Fibroblast of peridontal ligament (primary cell): Measurements from ENCODE around the gene MACROH2A2.
"Not testable (repeated sequence)": the region's sequence is repeated elsewhere in the genome, so short reads cannot be mapped to it uniquely, and the experiment has no call there.

Experiments used
- DNase-seq: peaks from one replicate; pipeline ENCODE4 v3.0.0-alpha.2; 2010; ENCODE audit errors: extremely low read depth

The MACROH2A2 gene

GRCh38 chr10:70101068-70101562 is 48.5 kb downstream of the MACROH2A2 start:
- not testable (repeated sequence) for DNase-seq

GRCh38 chr10:70101668-70102067 is 49.0 kb downstream of the MACROH2A2 start:
- no peak for DNase-seq

- no peak for DNase-seq
These were observed 54.5 kb downstream of the MACROH2A2 start for GRCh38 chr10:70106958-70107791.

GRCh38 chr10:70109064-70109729 is 56.6 kb downstream of the MACROH2A2 start:
- DNase-seq: no peak

GRCh38 chr10:70111496-70111895 is 58.9 kb downstream of the MACROH2A2 start:
- no peak for DNase-seq

GRCh38 chr10:70112071-70112470 is 59.4 kb downstream of the MACROH2A2 start:
- DNase-seq: peak; percentile 34

- no peak for DNase-seq
These were observed 62.3 kb downstream of the MACROH2A2 start for GRCh38 chr10:70114902-70115301.

GRCh38 chr10:70115948-70116682 is 63.5 kb downstream of the MACROH2A2 start:
- DNase-seq: peak; percentile 17

- no peak for DNase-seq
These were observed 65.0 kb downstream of the MACROH2A2 start for GRCh38 chr10:70117646-70118045.

- DNase-seq: peak; percentile 5
These were observed 65.5 kb downstream of the MACROH2A2 start for GRCh38 chr10:70118196-70118595.

GRCh38 chr10:70119197-70119596 is 66.6 kb downstream of the MACROH2A2 start:
- no peak for DNase-seq

GRCh38 chr10:70119623-70120022 is 67.0 kb downstream of the MACROH2A2 start:
- no peak for DNase-seq

GRCh38 chr10:70120417-70120816 is 67.8 kb downstream of the MACROH2A2 start:
- no peak for DNase-seq

- DNase-seq: no peak
These were observed 68.8 kb downstream of the MACROH2A2 start for GRCh38 chr10:70121281-70121949.

GRCh38 chr10:70122742-70123141 is 70.1 kb downstream of the MACROH2A2 start:
- DNase-seq: peak; percentile 31

GRCh38 chr10:70123166-70123565 is 70.5 kb downstream of the MACROH2A2 start:
- DNase-seq: not testable (repeated sequence)

GRCh38 chr10:70123817-70124216 is 71.2 kb downstream of the MACROH2A2 start:
- no peak for DNase-seq

- no peak for DNase-seq
These were observed 71.8 kb downstream of the MACROH2A2 start for GRCh38 chr10:70124415-70124814.

- DNase-seq: no peak
These were observed 72.3 kb downstream of the MACROH2A2 start for GRCh38 chr10:70124918-70125317.

GRCh38 chr10:70125918-70126552 is 73.4 kb downstream of the MACROH2A2 start:
- no peak for DNase-seq
